Prostate gland (tissue), 2 donors: ENCODE results near the gene TMEM271. TPM values are rescaled to one million over a fixed set of nuclear protein-coding genes. Genes with fewer than 3 reads are reported as not detected.

Source experiments
- DNase-seq: peaks from one replicate; pipeline ENCODE4 v3.0.0-alpha.2; 2019; ENCODE audit warnings: low spot score
- H3K27ac ChIP-seq, 2 donors: fragments of 200-600 bp; sonication (generic); 2 replicates each; pipeline ENCODE4 v1.5.1; 2017 to 2019
- H3K27me3 ChIP-seq: fragments of 200-600 bp; sonication (generic); replicated peaks from 2 replicates; pipeline ENCODE4 v1.5.1; 2019; ENCODE audit not compliant: insufficient read depth
- H3K36me3 ChIP-seq, 2 donors: fragments of 200-600 bp; sonication (generic); 1 replicate in 1 of 2; 2 replicates in 1 of 2; pipeline versions ENCODE4 v1.5.1 to v1.8.1; 2017 to 2019
- H3K4me1 ChIP-seq: fragments of 200-600 bp; sonication (generic); replicated peaks from 2 replicates; pipeline ENCODE4 v1.5.1; 2019
- H3K4me3 ChIP-seq, 2 donors: fragments of 200-600 bp; sonication (generic); 2 replicates each; pipeline ENCODE4 v1.5.1; 2017 to 2019
- H3K9me3 ChIP-seq: fragments of 200-600 bp; sonication (generic); 2 replicates; pipeline ENCODE4 v1.5.1; 2017
- POLR2A ChIP-seq: fragments of 450-650 bp; IDR thresholded peaks from one replicate; pipeline ENCODE4 v1.6.1; 2016; ENCODE audit warnings: antibody characterized with exemption, mild to moderate bottlenecking
- POLR2AphosphoS5 ChIP-seq: sonication (generic); formaldehyde crosslinking; IDR thresholded peaks from one replicate; pipeline ENCODE4 v1.6.1; 2017; ENCODE audit warnings: antibody characterized with exemption
- WGBS: methylation state at CpG from one replicate; pipeline ENCODE4 v1.1.5; 2018; 5-methylcytosine and 5-hydroxymethylcytosine counted together
- intact Hi-C: fragments of 100-400 bp; cut with DNase I; formaldehyde crosslinking; loops from one replicate; pipeline ENCODE4 v1.14.2; 2022
- total RNA-seq, 2 donors: library from RNA; depleted of rRNA; stranded (reverse); fragments of >200 nt; gene quantifications; one replicate each; pipeline ENCODE4 v1.1.0, GENCODE V29; 2016
- TF ChIP-seq, protein P1 (sequence below), 4 experiments: fragments of 200-600 bp in 2 of 4; fragments of 450-650 bp in 2 of 4; sonication (generic) in 2 of 4; IDR thresholded peaks; 1 replicate in 3 of 4; 2 replicates in 1 of 4; pipeline ENCODE4 v1.5.1; 2016 to 2019; ENCODE audit warnings: antibody characterized with exemption in 4 of 4, mild to moderate bottlenecking in 2 of 4, moderate library complexity in 2 of 4

The TMEM271 gene
- total RNA-seq, 2 donors from 2014 or later = 0.91 TPM; not detected in 1

DNA sequence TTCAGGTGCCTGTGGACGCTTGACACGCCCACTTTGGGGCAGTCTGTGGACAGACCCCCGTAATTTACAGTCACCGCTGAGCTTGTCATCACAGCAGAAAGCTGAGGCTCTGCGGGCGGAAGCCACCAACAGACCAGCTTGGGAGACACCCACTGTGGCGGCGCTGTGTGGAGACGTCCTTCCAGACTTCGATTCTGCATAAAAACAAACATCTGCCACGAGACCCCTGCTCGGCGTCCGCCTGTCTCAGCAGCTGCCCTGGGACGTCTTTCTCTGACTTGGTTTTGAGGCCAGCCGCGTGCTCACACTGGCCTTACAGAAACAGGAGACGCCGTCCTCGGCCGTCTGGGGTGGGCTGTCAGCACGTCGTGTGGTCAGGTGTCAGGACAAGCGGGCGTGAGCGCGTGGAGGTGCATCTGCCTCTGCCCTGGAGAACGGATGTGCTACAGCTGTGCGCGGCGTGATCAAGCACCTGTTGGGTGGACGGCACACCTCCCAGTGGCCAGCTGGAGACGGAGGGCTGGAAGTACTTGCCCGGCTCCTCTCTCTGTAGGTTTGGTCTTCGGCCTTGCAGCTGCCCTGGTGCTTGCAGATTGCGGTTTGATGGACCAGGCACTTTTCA, 39.6 kb downstream of the TMEM271 start:
- WGBS = 91% methylated on average over 36 of the region's 36 CpGs
- Histone ChIP-seq H3K4me3 (no peak overlapping the region), H3K27me3 (no peaks in the 10 kb centered on the region), H3K4me1 (no peaks in the 10 kb centered on the region), H3K9me3 (no peaks in the 10 kb centered on the region), H3K27ac (no peak overlapping the region), H3K36me3 (peaks cover 0 to 11% of the 10 kb centered on the region in 2 donors)
- intact Hi-C loops = no loop called here
- DNase-seq = no peak
- TF ChIP-seq POLR2A = no peak
- no peak for TF ChIP-seq POLR2AphosphoS5
- TF ChIP-seq, protein P1, sequence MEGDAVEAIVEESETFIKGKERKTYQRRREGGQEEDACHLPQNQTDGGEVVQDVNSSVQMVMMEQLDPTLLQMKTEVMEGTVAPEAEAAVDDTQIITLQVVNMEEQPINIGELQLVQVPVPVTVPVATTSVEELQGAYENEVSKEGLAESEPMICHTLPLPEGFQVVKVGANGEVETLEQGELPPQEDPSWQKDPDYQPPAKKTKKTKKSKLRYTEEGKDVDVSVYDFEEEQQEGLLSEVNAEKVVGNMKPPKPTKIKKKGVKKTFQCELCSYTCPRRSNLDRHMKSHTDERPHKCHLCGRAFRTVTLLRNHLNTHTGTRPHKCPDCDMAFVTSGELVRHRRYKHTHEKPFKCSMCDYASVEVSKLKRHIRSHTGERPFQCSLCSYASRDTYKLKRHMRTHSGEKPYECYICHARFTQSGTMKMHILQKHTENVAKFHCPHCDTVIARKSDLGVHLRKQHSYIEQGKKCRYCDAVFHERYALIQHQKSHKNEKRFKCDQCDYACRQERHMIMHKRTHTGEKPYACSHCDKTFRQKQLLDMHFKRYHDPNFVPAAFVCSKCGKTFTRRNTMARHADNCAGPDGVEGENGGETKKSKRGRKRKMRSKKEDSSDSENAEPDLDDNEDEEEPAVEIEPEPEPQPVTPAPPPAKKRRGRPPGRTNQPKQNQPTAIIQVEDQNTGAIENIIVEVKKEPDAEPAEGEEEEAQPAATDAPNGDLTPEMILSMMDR (IDR thresholded peaks at IDR 0.05) = no peak

DNA sequence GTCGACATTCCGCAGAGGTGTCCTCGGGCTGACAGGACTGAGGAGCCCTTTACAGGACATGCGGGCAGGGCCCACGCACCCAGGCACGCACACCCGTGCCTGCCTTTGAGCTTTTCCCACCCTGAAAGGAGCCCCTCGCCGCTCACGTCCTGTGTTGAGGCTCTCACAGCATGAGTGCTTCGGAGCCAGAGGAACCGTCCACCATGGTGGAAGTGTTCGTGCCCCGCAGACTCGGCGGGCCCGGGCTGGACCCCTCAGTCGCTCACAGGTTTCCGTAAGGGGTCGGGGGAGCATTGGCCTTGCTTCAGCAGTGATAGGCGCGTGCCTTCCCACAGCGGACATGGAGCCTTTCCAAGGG, 40.2 kb downstream of the TMEM271 start:
- TF ChIP-seq POLR2A = no peak
- TF ChIP-seq POLR2AphosphoS5 = no peak
- TF ChIP-seq, protein P1 (IDR thresholded peaks at IDR 0.05) = no peak
- Histone ChIP-seq H3K36me3 (peaks cover 0 to 11% of the 10 kb centered on the region in 2 donors), H3K4me1 (no peaks in the 10 kb centered on the region), H3K9me3 (no peaks in the 10 kb centered on the region), H3K4me3 (no peak overlapping the region), H3K27me3 (no peaks in the 10 kb centered on the region), H3K27ac (no peak overlapping the region)
- intact Hi-C loops = no loop called here
- DNase-seq = no peak
- WGBS = 95% methylated on average over 23 of the region's 23 CpGs

DNA sequence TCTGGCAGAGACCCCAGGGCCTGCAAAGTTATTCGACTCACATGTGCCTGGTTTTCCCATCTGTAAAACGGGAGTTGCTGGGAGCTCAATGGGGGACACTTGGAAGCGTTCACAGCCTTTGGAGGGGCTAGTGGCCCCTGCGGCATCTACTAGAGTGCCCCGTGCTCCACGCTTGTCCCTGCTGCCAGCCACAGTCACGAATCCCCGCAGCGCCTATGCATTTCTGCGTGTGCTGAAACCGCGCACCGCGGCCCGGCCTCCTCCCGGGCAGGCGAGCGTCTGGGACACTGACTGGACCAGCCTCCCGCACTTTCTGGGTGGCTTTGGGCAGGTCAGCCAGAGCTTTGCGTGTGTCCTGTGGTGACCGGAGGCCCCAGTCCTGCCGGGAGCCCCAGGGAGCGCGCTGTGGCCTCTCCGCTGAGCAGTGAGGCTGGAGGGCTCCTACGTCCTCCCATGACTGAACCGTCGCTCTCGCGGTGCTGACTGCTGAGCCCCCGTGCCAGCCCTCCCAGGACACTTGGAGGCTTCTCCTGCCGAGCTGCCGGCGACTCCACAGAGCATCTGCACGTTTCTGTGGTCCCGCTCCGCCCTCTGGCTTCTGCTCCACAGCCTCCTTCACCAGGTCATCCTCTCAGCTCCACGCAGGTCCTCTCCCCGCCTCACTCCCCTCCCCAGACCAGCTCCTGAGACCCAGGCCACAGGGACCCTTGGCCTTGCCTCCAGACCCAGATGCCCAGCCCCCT, 40.7 kb downstream of the TMEM271 start:
- Histone ChIP-seq H3K36me3 (peaks cover 0 to 11% of the 10 kb centered on the region in 2 donors), H3K27ac (no peak overlapping the region), H3K27me3 (no peaks in the 10 kb centered on the region), H3K4me3 (no peak overlapping the region), H3K9me3 (no peaks in the 10 kb centered on the region), H3K4me1 (no peaks in the 10 kb centered on the region)
- TF ChIP-seq POLR2AphosphoS5 (no peak), POLR2A (no peak)
- TF ChIP-seq, protein P1 (IDR thresholded peaks at IDR 0.05) = no peak
- no peak for DNase-seq
- intact Hi-C loops = no loop called here
- WGBS = 94% methylated on average over 31 of the region's 39 CpGs

DNA sequence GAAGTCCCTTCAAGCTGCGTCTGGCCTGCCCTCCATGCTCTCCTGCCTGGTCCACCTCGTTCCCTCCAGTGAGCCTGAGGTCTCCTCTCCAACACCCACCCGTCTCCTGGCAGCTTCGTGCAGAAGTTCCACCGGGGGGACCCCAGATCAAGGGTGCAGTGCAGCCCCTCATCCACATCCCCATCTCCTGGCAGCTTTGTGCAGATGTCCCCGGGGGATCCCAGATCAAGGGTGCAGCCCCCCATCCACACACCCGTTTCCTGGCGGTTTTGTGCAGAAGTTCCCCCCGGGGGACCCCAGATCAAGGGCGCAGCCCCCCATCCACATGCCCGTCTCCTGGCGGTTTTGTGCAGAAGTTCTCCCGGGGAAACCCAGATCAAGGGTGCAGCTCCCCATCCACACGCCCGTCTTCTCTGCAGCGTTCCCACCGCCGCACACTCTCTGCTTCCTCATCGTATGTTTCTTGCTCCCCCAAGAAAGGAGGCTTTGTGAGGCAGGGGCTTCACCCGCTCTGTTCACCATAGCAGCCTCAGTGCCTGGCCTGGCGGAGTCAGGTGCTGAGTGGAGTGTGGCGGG, 41.4 kb downstream of the TMEM271 start:
- intact Hi-C loops = no loop called here
- no peaks in the 10 kb centered on the region for H3K4me1 ChIP-seq
- no peak overlapping the region for H3K27ac ChIP-seq
- no peaks in the 10 kb centered on the region for H3K27me3 ChIP-seq
- H3K4me3 ChIP-seq = no peak overlapping the region
- peaks cover 0 to 11% of the 10 kb centered on the region in 2 donors for H3K36me3 ChIP-seq
- no peaks in the 10 kb centered on the region for H3K9me3 ChIP-seq
- TF ChIP-seq, protein P1 (IDR thresholded peaks at IDR 0.05) = no peak
- no peak for TF ChIP-seq POLR2AphosphoS5
- no peak for TF ChIP-seq POLR2A
- 89% methylated on average over 22 of the region's 22 CpGs for WGBS
- no peak for DNase-seq
